ENCODE results near the gene DMRT1.
A peak's percentile ranks its signal among the peaks of the same experiment; 100 is the strongest.

Gene DMRT1

DNA sequence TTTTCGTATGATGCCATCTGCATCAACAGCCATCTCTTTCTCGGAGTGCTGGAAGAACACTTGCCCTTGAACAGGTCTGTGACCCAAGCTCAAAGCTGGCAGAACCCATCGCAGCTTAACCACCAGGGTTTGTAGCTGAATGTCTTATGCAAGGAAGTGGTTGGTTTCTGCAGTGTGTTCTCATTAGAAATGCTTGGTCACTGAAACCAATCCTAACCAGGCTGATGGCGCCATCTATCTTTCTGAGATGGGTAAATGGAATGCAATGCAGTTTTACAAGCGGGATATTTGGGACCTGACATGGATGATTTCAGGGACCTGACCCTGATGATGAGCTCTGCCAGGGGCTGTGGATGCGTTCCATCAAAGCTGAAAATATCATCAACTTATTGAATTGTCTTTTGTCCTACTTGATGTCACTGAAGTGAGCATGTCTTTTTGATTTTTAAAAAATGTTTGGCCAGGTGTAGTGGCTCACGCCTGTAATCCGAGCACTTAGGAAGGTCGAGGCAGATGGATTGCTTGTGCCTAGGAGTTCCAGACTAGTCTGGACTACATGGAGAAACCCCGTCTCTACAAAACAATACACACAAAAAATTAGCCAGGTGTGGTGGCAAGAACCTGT is 163.7 kb downstream of the DMRT1 start:
- peak; percentile 25 for DNase-seq

DNA sequence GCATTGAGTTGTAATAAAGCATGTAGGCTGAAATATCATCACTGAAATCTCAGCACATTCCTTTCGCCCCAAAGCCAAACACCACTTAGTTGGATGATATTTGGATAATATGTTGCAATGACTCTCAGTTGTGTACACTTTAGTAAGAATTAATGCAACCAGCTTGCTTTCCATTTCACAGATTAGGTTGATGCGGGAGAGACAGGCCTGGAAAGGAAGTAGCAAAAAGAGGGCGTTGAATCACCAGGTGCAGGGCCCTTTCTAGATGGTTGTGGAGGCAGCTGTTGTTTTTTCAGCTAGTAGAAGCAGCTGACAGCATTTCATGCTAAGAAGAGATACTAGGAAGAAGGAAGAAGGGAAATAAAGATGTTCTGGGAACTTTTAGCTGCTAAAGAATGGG is 165.8 kb downstream of the DMRT1 start:
- no peak for DNase-seq

DNA sequence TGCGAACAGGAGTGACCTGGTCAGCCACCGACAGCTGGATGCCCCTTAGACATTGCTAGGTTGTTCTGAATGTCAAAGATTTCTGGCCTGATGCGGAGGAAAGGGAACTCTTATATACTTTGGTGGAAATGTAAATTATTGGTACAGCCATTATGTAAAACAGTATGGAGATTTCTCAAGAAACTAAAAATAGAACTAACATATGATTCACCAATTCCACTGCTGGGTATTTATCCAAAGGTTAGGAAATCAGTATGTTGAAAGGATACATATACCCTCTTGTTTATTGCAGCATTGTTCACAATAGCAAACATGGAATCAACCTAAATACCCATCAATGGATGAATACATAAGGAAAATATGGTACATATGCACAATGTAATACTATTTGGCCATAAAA is 166.7 kb downstream of the DMRT1 start:
- DNase-seq = no peak

DNA sequence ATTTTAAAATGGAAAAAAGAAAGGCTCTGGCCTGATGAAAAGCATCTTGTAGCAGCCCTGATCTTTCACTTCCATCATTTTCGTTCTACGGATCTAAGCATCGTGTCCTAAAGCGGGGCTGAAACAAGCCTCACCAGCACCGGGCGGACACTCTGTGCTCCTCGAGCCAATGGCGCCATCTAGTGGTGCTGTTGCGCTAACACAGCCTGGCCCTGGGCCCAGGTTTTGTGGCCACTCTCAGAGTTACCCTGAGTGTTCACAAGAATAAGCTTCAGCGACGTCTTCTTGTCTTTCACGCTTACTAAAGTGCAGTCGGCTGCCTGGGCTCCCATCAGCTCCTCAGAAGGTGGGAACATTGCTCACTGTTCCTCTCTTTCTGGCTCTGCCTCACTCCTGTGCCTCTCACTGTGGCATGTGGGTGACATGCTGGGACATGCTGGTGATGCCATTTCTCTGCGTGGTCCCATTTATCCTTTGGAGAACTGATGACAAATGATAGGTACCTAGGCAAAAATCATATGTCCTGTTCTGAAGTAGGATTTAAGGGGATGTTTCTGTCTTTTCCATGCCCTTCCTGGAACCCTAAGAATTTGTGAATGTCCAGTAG is 167.7 kb downstream of the DMRT1 start:
- DNase-seq = peak; percentile 70

DNA sequence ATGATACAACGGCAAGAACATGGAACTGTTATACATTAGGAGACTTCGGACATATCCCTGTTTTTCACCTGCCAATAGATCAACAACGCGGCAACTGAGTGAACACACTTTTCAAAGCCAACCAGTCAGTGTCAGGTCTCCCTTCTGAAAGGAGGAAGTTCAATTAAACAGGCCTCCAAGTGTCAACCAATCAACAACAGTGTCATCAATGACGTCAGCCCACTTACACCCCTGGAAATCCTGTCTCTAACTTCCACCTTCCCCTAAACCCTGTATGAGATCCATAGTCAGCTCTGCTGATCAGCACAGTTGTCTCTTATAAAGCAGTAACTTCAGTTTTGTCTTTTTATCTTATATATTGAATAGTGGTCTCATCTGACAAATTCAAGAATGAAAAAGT is 171.5 kb downstream of the DMRT1 start:
- DNase-seq = no peak

DNA sequence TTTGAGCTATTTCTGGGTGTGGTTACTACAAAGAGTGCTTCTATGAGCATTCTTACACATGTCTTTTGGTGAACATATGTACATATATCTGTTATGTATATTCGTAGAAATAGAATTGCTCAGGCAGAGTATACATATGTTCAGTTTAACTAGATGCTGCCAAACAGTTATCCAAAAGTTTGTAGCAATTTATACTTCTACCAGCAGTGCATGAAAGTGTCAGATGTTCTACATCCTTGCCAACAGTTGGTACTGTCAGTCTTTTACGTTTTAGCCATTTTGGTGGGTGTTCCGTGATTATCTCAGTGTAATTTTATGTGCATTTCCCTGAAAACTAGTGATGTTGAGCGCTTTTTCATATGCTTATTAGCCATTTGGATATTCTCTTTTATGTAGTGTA is 172.7 kb downstream of the DMRT1 start:
- DNase-seq = no peak

DNA sequence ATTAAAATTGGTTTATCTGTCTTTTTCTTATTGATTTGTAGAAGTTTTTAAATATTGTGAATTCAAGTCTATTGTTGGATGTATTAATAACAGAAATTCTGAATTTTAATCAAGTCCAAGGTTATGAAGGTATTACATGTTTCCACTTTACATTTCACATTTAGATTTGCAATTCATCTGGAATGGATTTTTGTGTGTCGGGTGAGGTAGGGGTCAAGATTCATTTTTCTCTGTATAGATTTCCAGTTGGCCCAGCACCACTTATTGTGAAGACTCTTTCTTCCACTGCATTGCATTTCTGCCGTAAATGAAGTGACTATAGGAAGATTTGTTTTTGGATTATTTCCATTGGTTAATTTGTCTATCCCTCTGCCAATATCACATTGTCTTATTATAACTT is 173.1 kb downstream of the DMRT1 start:
- no peak for DNase-seq

DNA sequence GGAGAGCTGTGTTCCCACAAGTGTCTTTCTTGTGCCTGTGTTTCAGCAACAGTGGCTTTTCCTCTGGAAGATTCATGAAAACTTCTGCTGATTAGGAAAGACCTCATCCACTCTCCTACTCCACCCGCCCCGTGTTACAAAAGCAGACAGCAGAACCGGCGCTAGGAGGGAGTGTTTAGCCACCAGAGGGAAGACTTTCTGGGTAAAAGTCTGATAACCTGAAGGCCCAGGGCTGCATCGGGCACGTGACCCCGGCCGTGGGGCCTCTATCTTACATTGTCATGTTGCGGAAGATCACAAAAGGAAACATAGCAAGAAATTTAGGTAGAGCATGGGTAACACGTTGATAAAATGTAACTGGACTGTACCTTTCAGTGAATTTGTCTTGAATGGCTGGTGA is 176.6 kb downstream of the DMRT1 start:
- DNase-seq = no peak

Measured in NCI-H1092 treated with DMSO at 0.1 percent for 48 hours (cell line).